GM12801 (cell line): Measurements from ENCODE around the gene CXCL1.

Experiments
- TF ChIP-seq, protein P1 (sequence below): IDR thresholded peaks from one replicate; pipeline ENCODE4 v1.5.1; 2011; ENCODE audit warnings: control low read depth; ENCODE audit not compliant: insufficient read length; ENCODE audit errors: extremely low read depth

Gene CXCL1

GRCh38 chr4:73870260-73870659 is 1.1 kb downstream of the CXCL1 start:
- TF ChIP-seq, protein P1, sequence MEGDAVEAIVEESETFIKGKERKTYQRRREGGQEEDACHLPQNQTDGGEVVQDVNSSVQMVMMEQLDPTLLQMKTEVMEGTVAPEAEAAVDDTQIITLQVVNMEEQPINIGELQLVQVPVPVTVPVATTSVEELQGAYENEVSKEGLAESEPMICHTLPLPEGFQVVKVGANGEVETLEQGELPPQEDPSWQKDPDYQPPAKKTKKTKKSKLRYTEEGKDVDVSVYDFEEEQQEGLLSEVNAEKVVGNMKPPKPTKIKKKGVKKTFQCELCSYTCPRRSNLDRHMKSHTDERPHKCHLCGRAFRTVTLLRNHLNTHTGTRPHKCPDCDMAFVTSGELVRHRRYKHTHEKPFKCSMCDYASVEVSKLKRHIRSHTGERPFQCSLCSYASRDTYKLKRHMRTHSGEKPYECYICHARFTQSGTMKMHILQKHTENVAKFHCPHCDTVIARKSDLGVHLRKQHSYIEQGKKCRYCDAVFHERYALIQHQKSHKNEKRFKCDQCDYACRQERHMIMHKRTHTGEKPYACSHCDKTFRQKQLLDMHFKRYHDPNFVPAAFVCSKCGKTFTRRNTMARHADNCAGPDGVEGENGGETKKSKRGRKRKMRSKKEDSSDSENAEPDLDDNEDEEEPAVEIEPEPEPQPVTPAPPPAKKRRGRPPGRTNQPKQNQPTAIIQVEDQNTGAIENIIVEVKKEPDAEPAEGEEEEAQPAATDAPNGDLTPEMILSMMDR, result no peak

DNA sequence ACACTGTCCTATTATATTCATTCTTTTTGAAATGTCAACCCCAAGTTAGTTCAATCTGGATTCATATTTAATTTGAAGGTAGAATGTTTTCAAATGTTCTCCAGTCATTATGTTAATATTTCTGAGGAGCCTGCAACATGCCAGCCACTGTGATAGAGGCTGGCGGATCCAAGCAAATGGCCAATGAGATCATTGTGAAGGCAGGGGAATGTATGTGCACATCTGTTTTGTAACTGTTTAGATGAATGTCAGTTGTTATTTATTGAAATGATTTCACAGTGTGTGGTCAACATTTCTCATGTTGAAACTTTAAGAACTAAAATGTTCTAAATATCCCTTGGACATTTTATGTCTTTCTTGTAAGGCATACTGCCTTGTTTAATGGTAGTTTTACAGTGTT is 1.6 kb downstream of the CXCL1 start:
- TF ChIP-seq, protein P1, result no peak

DNA sequence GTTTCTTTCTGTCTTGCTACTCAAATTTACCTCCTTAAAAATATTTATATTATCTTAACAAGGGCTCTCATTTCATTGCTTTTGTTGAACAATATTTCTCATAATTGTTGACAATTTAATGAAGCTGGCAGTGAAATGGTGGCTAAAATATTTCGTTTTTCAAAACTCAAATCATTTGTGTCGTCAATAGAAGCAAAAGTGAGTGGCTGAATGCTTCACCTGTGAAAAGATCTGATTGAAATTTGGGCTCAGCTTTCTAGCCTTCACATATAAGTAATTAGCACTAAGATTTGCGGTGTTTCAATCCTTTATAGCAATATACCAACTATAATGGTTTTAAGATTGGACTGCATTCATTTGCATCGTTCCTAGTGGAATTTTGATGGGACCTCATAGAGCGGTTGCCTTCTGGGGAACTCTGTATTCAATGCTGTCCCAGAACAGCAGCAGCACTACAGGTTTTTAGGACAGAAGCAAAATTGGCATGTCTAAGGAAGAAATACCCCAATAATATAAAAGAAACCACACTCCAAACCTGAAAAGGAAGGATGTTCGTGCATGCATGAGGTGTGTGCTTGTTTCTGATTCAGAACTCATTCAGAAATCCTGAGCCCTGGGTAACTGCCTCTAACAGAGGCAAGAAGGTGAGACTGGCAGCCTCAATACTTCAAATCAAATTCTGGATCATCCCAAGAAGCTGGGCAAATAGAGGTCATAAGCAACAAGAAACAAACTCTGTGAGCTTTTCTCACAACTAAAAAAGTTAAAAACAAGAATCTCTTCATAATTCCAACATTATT is 2.5 kb downstream of the CXCL1 start:
- TF ChIP-seq, protein P1, result no peak

DNA sequence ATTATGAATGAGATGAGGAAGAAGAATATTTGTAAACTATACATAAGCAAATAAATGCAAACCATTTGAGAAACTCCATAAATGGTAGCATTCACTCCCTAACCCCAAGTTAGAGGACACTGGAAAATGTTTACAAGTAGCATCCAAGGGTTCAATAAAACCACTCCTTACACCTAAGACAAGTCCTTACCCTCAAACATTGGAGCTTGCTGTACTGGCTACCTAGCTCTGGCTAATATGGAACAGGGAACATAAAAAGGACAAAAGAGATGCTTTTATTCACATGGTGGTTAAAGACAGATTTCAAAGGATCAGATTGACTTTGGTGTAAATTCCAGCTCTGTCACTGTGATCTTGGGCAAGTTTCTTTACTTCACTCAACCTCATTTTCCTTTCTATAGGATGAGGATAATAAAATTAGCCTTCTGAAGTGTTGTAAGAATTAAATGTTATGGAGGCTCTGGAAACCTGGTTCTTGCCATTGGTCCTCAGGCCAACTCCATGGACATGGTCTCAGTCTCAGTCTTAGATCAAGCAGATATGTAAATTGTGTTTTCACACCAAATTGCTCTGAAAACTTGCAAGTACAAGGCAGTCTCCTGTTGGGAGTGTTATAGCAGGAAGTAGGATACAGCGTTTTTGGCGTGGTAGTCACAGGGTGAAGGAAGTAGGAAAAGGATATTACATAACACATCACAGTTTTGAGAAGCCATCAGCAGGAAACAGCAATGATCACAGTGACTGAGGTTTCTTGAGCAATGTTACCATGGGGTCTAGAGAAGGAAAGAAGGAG is 3.3 kb downstream of the CXCL1 start:
- TF ChIP-seq, protein P1, result no peak

DNA sequence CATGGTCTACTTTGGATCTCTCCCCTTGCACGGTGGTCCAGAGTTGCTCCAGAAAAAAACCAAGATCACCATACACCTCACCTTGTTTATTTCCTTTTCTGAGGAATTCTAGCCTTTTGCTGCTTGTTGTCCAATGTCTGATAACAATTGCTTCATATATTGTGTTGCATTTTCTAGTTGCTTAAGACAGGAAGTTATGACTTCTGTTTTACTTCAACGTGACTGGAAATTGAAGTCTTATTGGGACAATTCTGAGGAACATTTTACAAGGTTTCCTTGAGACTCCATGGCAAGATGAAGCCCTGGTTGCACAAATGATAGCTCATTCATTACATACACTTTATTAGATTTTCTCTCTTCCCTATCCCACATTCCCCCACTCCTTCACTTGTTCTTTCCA is 5.2 kb downstream of the CXCL1 start:
- TF ChIP-seq, protein P1, result no peak

DNA sequence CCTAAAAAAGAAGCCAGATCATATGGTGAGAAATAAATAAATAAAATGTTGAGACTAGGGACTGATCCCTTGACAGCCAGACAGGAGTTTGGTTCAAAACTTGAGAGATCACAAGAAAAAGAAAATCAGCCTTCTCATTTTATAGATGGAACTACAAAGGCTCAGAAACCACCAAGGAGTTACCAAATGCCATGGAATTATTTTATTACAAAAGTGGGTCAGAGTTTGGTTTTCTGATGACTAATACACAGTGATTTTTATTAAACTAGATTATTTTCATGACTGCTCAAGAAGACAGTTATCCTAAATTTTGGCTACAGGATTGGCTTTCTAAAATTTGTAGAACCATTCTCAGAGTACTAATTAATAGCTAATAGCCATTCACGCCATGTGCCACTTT is 6.2 kb downstream of the CXCL1 start:
- TF ChIP-seq, protein P1, result no peak

DNA sequence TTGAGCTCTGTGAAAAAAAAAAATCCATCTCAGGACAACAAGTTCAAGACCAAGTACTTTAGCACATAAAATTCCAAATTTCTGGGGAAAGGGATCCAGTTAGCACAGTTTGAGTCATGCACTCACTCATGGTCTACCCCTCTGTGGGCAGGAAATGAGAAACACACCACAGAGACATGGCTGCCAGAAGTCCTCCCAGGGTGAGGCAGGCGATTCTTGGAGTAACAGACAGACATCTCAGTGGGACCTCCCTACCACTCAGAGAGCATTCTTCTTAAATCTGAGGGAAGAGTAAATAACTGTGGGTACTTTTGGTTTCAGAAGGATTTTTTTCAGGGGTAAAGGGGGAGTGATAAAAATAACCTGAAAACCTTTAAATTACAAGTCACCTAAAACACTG is 14.1 kb downstream of the CXCL1 start:
- TF ChIP-seq, protein P1, result no peak
